BLaER1 treated with 17β-estradiol and CSF1 and Interleukin-3, amounts not matched to agents 10 nM and 100 nM (cell line): ENCODE measurements around the gene TRPC4AP.
A peak's percentile ranks its signal among the peaks of the same experiment; 100 is the strongest.
"Not testable (repeated sequence)": the region's sequence is repeated elsewhere in the genome, so short reads cannot be mapped to it uniquely, and the experiment has no call there.

ENCODE experiments used
- H3K27ac ChIP-seq, 11 experiments: shearing (Covaris generic); formaldehyde crosslinking; 2 replicates each; pipeline ENCODE4 v1.8.1; 2022
- H3K27me3 ChIP-seq, 11 experiments: shearing (Covaris generic); formaldehyde crosslinking; 2 replicates each; pipeline ENCODE4 v1.8.1; 2022
- H3K36me3 ChIP-seq, 11 experiments: shearing (Covaris generic); formaldehyde crosslinking; 2 replicates each; pipeline ENCODE4 v1.8.1; 2022
- H3K4me1 ChIP-seq, 10 experiments: shearing (Covaris generic); formaldehyde crosslinking; 2 replicates each; pipeline ENCODE4 v1.8.1; 2022
- H3K4me2 ChIP-seq, 11 experiments: shearing (Covaris generic); formaldehyde crosslinking; 2 replicates each; pipeline ENCODE4 v1.8.1; 2022
- H3K4me3 ChIP-seq, 10 experiments: shearing (Covaris generic); formaldehyde crosslinking; 2 replicates each; pipeline ENCODE4 v1.8.1; 2022
- H3K9ac ChIP-seq, 11 experiments: shearing (Covaris generic); formaldehyde crosslinking; 2 replicates each; pipeline ENCODE4 v1.8.1; 2022
- H3K9me3 ChIP-seq, 11 experiments: shearing (Covaris generic); formaldehyde crosslinking; replicated peaks in 1 of 11; 2 replicates each; pipeline ENCODE4 v1.8.1; 2022
- H4K20me1 ChIP-seq, 11 experiments: shearing (Covaris generic); formaldehyde crosslinking; 2 replicates each; pipeline ENCODE4 v1.8.1; 2022
- Cebpa-rat ChIP-seq, 11 experiments: shearing (Covaris generic); IDR thresholded peaks; 2 replicates each; pipeline ENCODE4 v1.8.1; 2022

TRPC4AP gene

GRCh38 chr20:35060168-35060567 lies 32.4 kb downstream of the TRPC4AP start:
- no peak overlapping the region for H3K27ac ChIP-seq
- H3K9ac ChIP-seq: no peak overlapping the region
- H4K20me1 ChIP-seq: peaks cover 46 to 98% (median 80%) of the 10 kb centered on the region in 11 experiments; a peak in 21 of 22 replicates
- peaks cover 0 to 19% (median 9%) of the 10 kb centered on the region in 11 experiments; a peak in 9 of 22 replicates for H3K9me3 ChIP-seq
- no peaks in the 10 kb centered on the region for H3K27me3 ChIP-seq
- no peak for TF ChIP-seq Cebpa-rat (IDR thresholded peaks at IDR 0.05)
- peaks cover 59 to 98% (median 82%) of the 10 kb centered on the region in 11 experiments for H3K36me3 ChIP-seq
- no peak overlapping the region for H3K4me2 ChIP-seq
- H3K4me3 ChIP-seq: no peak overlapping the region
- H3K4me1 ChIP-seq: peaks cover 0 to 40% (median 6%) of the 10 kb centered on the region in 10 experiments; a peak in 11 of 20 replicates

- peaks cover 61 to 100% (median 83%) of the 10 kb centered on the region in 11 experiments for H3K36me3 ChIP-seq
- peak overlapping the region in 1 of 11 experiments; percentile 20; a peak in 1 of 22 replicates for H3K4me2 ChIP-seq
- no peaks in the 10 kb centered on the region for H3K27me3 ChIP-seq
- H4K20me1 ChIP-seq: peaks cover 40 to 98% (median 74%) of the 10 kb centered on the region in 11 experiments; a peak in 19 of 22 replicates
- peaks cover 0 to 19% (median 9%) of the 10 kb centered on the region in 11 experiments; a peak in 9 of 22 replicates for H3K9me3 ChIP-seq
- H3K4me3 ChIP-seq: no peak overlapping the region
- peaks cover 0 to 42% (median 6%) of the 10 kb centered on the region in 10 experiments; a peak in 11 of 20 replicates for H3K4me1 ChIP-seq
- H3K9ac ChIP-seq: no peak overlapping the region
- no peak for TF ChIP-seq Cebpa-rat (IDR thresholded peaks at IDR 0.05)
- no peak overlapping the region for H3K27ac ChIP-seq
These were observed 33.0 kb downstream of the TRPC4AP start for GRCh38 chr20:35059612-35060011.

GRCh38 chr20:35059110-35059509 lies 33.5 kb downstream of the TRPC4AP start:
- Histone ChIP-seq H3K4me2 (peak overlapping the region in 1 of 11 experiments; percentile 20; a peak in 1 of 22 replicates), H3K27ac (no peak overlapping the region), H3K4me1 (peaks cover 0 to 42% (median 6%) of the 10 kb centered on the region in 10 experiments; a peak in 11 of 20 replicates), H3K27me3 (no peaks in the 10 kb centered on the region), H3K9ac (no peak overlapping the region), H3K9me3 (peaks cover 0 to 19% (median 9%) of the 10 kb centered on the region in 11 experiments; a peak in 9 of 22 replicates), H4K20me1 (peaks cover 35 to 98% (median 69%) of the 10 kb centered on the region in 11 experiments; a peak in 19 of 22 replicates), H3K36me3 (peaks cover 66 to 100% (median 88%) of the 10 kb centered on the region in 11 experiments), H3K4me3 (no peak overlapping the region)
- TF ChIP-seq Cebpa-rat (IDR thresholded peaks at IDR 0.05): no peak

GRCh38 chr20:35055445-35056276 lies 36.9 kb downstream of the TRPC4AP start:
- TF ChIP-seq Cebpa-rat (IDR thresholded peaks at IDR 0.05): no peak
- Histone ChIP-seq H4K20me1 (peaks cover 20 to 97% (median 40%) of the 10 kb centered on the region in 11 experiments; a peak in 18 of 22 replicates), H3K4me2 (peak overlapping the region in 5 of 11 experiments; percentile 40 to 63 (median 52); a peak in 11 of 22 replicates), H3K9ac (peak overlapping the region in 1 of 11 experiments; percentile 33; a peak in 3 of 22 replicates), H3K4me1 (peaks cover 0 to 36% (median 6%) of the 10 kb centered on the region in 10 experiments; a peak in 11 of 20 replicates), H3K36me3 (peaks cover 67 to 100% (median 89%) of the 10 kb centered on the region in 11 experiments), H3K27me3 (no peaks in the 10 kb centered on the region), H3K4me3 (no peak overlapping the region), H3K27ac (peak overlapping the region in 5 of 11 experiments; percentile 4 to 50 (median 23); a peak in 5 of 22 replicates), H3K9me3 (peaks cover 0 to 7% (median 3%) of the 10 kb centered on the region in 11 experiments; a peak in 8 of 22 replicates)

GRCh38 chr20:35054814-35055213 lies 37.8 kb downstream of the TRPC4AP start:
- H3K27me3 ChIP-seq: no peaks in the 10 kb centered on the region
- H3K4me1 ChIP-seq: peaks cover 0 to 35% (median 6%) of the 10 kb centered on the region in 10 experiments; a peak in 11 of 20 replicates
- H3K27ac ChIP-seq: no peak overlapping the region
- no peaks in the 10 kb centered on the region for H3K9me3 ChIP-seq
- peak overlapping the region in 1 of 11 experiments; percentile 4; a peak in 1 of 22 replicates for H3K4me2 ChIP-seq
- H3K36me3 ChIP-seq: peaks cover 71 to 100% (median 89%) of the 10 kb centered on the region in 11 experiments
- H3K9ac ChIP-seq: no peak overlapping the region
- H3K4me3 ChIP-seq: no peak overlapping the region
- H4K20me1 ChIP-seq: peaks cover 15 to 97% (median 33%) of the 10 kb centered on the region in 11 experiments; a peak in 17 of 22 replicates
- TF ChIP-seq Cebpa-rat (IDR thresholded peaks at IDR 0.05): no peak

- not testable (repeated sequence) for H3K9ac ChIP-seq, H3K9me3 ChIP-seq, H3K27ac ChIP-seq, H3K4me3 ChIP-seq, H3K4me2 ChIP-seq, H3K27me3 ChIP-seq
- H3K36me3 ChIP-seq: peaks cover 83 to 100% (median 93%) of the 10 kb centered on the region in 11 experiments
- H3K4me1 ChIP-seq: peaks cover 0 to 21% (median 6%) of the 10 kb centered on the region in 10 experiments; a peak in 11 of 20 replicates
- peaks cover 2 to 93% (median 11%) of the 10 kb centered on the region in 11 experiments; a peak in 14 of 22 replicates for H4K20me1 ChIP-seq
These were observed 40.0 kb downstream of the TRPC4AP start for GRCh38 chr20:35052616-35053015.

GRCh38 chr20:35049776-35050352 lies 42.7 kb downstream of the TRPC4AP start:
- H3K4me1 ChIP-seq: peaks cover 0 to 3% (median 0%) of the 10 kb centered on the region in 10 experiments; a peak in 1 of 20 replicates
- H3K4me3 ChIP-seq: no peak overlapping the region
- H3K9ac ChIP-seq: no peak overlapping the region
- H3K4me2 ChIP-seq: no peak overlapping the region
- H3K27ac ChIP-seq: no peak overlapping the region
- TF ChIP-seq Cebpa-rat (IDR thresholded peaks at IDR 0.05): no peak
- peaks cover 0 to 92% (median 0%) of the 10 kb centered on the region in 11 experiments; a peak in 10 of 22 replicates for H4K20me1 ChIP-seq
- no peaks in the 10 kb centered on the region for H3K9me3 ChIP-seq
- H3K27me3 ChIP-seq: no peaks in the 10 kb centered on the region
- H3K36me3 ChIP-seq: peaks cover 91 to 100% (median 96%) of the 10 kb centered on the region in 11 experiments

GRCh38 chr20:35048739-35049138 lies 43.9 kb downstream of the TRPC4AP start:
- H3K9ac ChIP-seq: no peak overlapping the region
- no peaks in the 10 kb centered on the region for H3K27me3 ChIP-seq
- no peaks in the 10 kb centered on the region for H3K4me1 ChIP-seq
- H3K36me3 ChIP-seq: peaks cover 91 to 100% (median 96%) of the 10 kb centered on the region in 11 experiments
- no peak for TF ChIP-seq Cebpa-rat (IDR thresholded peaks at IDR 0.05)
- H3K4me3 ChIP-seq: no peak overlapping the region
- no peak overlapping the region for H3K4me2 ChIP-seq
- no peak overlapping the region for H3K27ac ChIP-seq
- H4K20me1 ChIP-seq: peaks cover 0 to 92% (median 0%) of the 10 kb centered on the region in 11 experiments; a peak in 10 of 22 replicates
- H3K9me3 ChIP-seq: no peaks in the 10 kb centered on the region
